HepG2 (cell line): ENCODE measurements around the gene DDX19B. TPM values are rescaled to one million over a fixed set of nuclear protein-coding genes. Genes with fewer than 3 reads are reported as not detected.

Experiments used
- BATF2 ChIP-seq: sonication (generic); formaldehyde crosslinking; IDR thresholded peaks from 2 replicates; pipeline ENCODE4 v1.8.0; 2022; ENCODE audit warnings: mild to moderate bottlenecking, missing genetic modification reagents, moderate library complexity
- CREM ChIP-seq, 2 experiments: sonication (generic) in 1 of 2; formaldehyde crosslinking in 1 of 2; IDR thresholded peaks; 2 replicates each; pipeline versions ENCODE4 v1.4.0 to v1.6.1; 2016 to 2020; ENCODE audit warnings: antibody characterized with exemption in 1 of 2, mild to moderate bottlenecking in 1 of 2, missing genetic modification reagents in 1 of 2
- FOXK2 ChIP-seq: fragments of 450-650 bp; IDR thresholded peaks from 2 replicates; pipeline ENCODE4 v1.6.1; 2016
- HDAC2 ChIP-seq: sonication (generic); formaldehyde crosslinking; IDR thresholded peaks from 2 replicates; pipeline ENCODE4 v1.4.0; 2020; ENCODE audit warnings: missing genetic modification reagents
- HNRNPL ChIP-seq: fragments of 200-400 bp; formaldehyde crosslinking; IDR thresholded peaks from 2 replicates; pipeline ENCODE4 v1.6.1; 2017; ENCODE audit warnings: mild to moderate bottlenecking, low read depth, low read length
- NCOA2 ChIP-seq: sonication (generic); formaldehyde crosslinking; IDR thresholded peaks from 2 replicates; pipeline ENCODE4 v1.8.0; 2022; ENCODE audit warnings: inconsistent platforms
- PAX8 ChIP-seq: sonication (generic); formaldehyde crosslinking; IDR thresholded peaks from 2 replicates; pipeline ENCODE4 v1.8.0; 2022; ENCODE audit warnings: mild to moderate bottlenecking, missing genetic modification reagents, borderline replicate concordance
- PHF8 ChIP-seq: sonication (generic); formaldehyde crosslinking; IDR thresholded peaks from 2 replicates; pipeline ENCODE4 v1.5.0; 2020; ENCODE audit warnings: missing genetic modification reagents
- TBL1XR1 ChIP-seq: fragments of 150-350 bp; IDR thresholded peaks from 2 replicates; pipeline ENCODE4 v1.6.1; 2014; ENCODE audit warnings: borderline replicate concordance, low read length; ENCODE audit not compliant: partially characterized antibody
- YY1 ChIP-seq: IDR thresholded peaks from 2 replicates; pipeline ENCODE4 v1.6.1; 2011; ENCODE audit warnings: low read length, low read depth, moderate library complexity, mild to moderate bottlenecking; ENCODE audit not compliant: insufficient read depth, insufficient replicate concordance
- ZBTB26 ChIP-seq: IDR thresholded peaks from 2 replicates; pipeline ENCODE4 v1.6.1; 2016; ENCODE audit warnings: missing compliant biosample characterization, missing genetic modification reagents, borderline replicate concordance
- ZNF382 ChIP-seq: sonication (generic); formaldehyde crosslinking; IDR thresholded peaks from 2 replicates; pipeline ENCODE4 v1.5.0; 2020; ENCODE audit warnings: missing genetic modification reagents, mild to moderate bottlenecking, borderline replicate concordance
- ZNF558 ChIP-seq: sonication (generic); formaldehyde crosslinking; IDR thresholded peaks from 2 replicates; pipeline ENCODE4 v1.9.0; 2022; ENCODE audit warnings: mild to moderate bottlenecking, missing genetic modification reagents, borderline replicate concordance
- ZNF562 ChIP-seq: sonication (generic); formaldehyde crosslinking; IDR thresholded peaks from 2 replicates; pipeline ENCODE4 v1.8.0; 2022; ENCODE audit warnings: missing genetic modification reagents, borderline replicate concordance
- ZNF720 ChIP-seq: sonication (generic); formaldehyde crosslinking; IDR thresholded peaks from 2 replicates; pipeline ENCODE4 v1.4.0; 2020; ENCODE audit warnings: missing genetic modification reagents
- ZNF878 ChIP-seq: sonication (generic); formaldehyde crosslinking; IDR thresholded peaks from 2 replicates; pipeline ENCODE4 v1.8.1; 2023; ENCODE audit warnings: mild to moderate bottlenecking, missing genetic modification reagents, moderate library complexity
- polyA plus RNA-seq, 8 experiments: library from polyadenylated mRNA; depleted of rRNA in 3 of 8; stranded (reverse) in 7 of 8; unstranded in 1 of 8; fragments of >200 nt; fragmentation: Illumina TruSeq in 4 of 8; extraction: Trizol in 4 of 8; gene quantifications; 2 replicates each; pipeline versions ENCODE4 v1.2.1 to v1.2.3, GENCODE V29; 2011 to 2016; ENCODE audit warnings: low read depth in 4 of 8, missing spikeins in 1 of 8, mixed read lengths in 1 of 8; ENCODE audit not compliant: insufficient read depth in 1 of 8
- total RNA-seq, 5 experiments: library from RNA; depleted of rRNA; stranded (reverse); fragments of >200 nt; fragmentation: Illumina TruSeq; extraction: Trizol; gene quantifications; 2 replicates each; pipeline ENCODE4 v1.2.3, GENCODE V29; 2016; ENCODE audit warnings: low read depth in 1 of 5
- TF ChIP-seq, protein P1 (sequence below): sonication (generic); formaldehyde crosslinking; IDR thresholded peaks from 2 replicates; pipeline ENCODE4 v1.4.0; 2020; ENCODE audit warnings: missing genetic modification reagents
- TF ChIP-seq, protein P2 (sequence below): sonication (generic); formaldehyde crosslinking; IDR thresholded peaks from 2 replicates; pipeline ENCODE4 v1.8.0; 2022; ENCODE audit warnings: low read depth, missing genetic modification reagents
- TF ChIP-seq, protein P3 (sequence below): sonication (generic); formaldehyde crosslinking; IDR thresholded peaks from 2 replicates; pipeline ENCODE4 v1.5.0; 2020; ENCODE audit warnings: missing genetic modification reagents

Gene DDX19B
- total and polyA plus RNA-seq, 2 of the 13 experiments (the other 11 are each of a cell fraction or from before 2014, with no cell fraction given): 36.2 to 40.0 TPM

- TF ChIP-seq ZNF558 (CRISPR knock-in tag) (peak; percentile 41), ZBTB26 (CRISPR knock-in tag) (peak; percentile 80; the same call in 1 of the 2 replicates), BATF2 (peak; percentile 94), ZNF720 (0 out of 2 replicates have a peak, but pooled peaks have one; percentile 15), HDAC2 (peak; percentile 73), HNRNPL (peak; percentile 67; the same call in 1 of the 2 replicates), PAX8 (CRISPR knock-in tag) (peak; percentile 99; the same call in 1 of the 2 replicates), TBL1XR1 (no peak), PHF8 (peak; percentile 87), CREM (IDR thresholded peaks at IDR 0.05) (peak; percentile 72), CREM (CRISPR knock-in tag; IDR thresholded peaks at IDR 0.05) (no peak), YY1 (peak; percentile 84), ZNF878 (peak; percentile 99), ZNF382 (CRISPR knock-in tag) (no peak), NCOA2 (CRISPR knock-in tag) (peak; percentile 65), ZNF562 (CRISPR knock-in tag) (0 out of 2 replicates have a peak, but pooled peaks have one; percentile 59), FOXK2 (no peak)
- TF ChIP-seq, protein P1, sequence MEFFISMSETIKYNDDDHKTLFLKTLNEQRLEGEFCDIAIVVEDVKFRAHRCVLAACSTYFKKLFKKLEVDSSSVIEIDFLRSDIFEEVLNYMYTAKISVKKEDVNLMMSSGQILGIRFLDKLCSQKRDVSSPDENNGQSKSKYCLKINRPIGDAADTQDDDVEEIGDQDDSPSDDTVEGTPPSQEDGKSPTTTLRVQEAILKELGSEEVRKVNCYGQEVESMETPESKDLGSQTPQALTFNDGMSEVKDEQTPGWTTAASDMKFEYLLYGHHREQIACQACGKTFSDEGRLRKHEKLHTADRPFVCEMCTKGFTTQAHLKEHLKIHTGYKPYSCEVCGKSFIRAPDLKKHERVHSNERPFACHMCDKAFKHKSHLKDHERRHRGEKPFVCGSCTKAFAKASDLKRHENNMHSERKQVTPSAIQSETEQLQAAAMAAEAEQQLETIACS (CRISPR knock-in tag): no peak
- TF ChIP-seq, protein P2, sequence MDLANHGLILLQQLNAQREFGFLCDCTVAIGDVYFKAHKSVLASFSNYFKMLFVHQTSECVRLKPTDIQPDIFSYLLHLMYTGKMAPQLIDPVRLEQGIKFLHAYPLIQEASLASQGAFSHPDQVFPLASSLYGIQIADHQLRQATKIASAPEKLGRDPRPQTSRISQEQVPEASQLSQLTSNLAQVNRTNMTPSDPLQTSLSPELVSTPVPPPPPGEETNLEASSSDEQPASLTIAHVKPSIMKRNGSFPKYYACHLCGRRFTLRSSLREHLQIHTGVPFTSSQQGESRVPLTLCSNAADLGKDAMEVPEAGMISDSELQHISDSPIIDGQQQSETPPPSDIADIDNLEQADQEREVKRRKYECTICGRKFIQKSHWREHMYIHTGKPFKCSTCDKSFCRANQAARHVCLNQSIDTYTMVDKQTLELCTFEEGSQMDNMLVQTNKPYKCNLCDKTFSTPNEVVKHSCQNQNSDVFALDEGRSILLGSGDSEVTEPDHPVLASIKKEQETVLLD: peak; percentile 86
- TF ChIP-seq, protein P3, sequence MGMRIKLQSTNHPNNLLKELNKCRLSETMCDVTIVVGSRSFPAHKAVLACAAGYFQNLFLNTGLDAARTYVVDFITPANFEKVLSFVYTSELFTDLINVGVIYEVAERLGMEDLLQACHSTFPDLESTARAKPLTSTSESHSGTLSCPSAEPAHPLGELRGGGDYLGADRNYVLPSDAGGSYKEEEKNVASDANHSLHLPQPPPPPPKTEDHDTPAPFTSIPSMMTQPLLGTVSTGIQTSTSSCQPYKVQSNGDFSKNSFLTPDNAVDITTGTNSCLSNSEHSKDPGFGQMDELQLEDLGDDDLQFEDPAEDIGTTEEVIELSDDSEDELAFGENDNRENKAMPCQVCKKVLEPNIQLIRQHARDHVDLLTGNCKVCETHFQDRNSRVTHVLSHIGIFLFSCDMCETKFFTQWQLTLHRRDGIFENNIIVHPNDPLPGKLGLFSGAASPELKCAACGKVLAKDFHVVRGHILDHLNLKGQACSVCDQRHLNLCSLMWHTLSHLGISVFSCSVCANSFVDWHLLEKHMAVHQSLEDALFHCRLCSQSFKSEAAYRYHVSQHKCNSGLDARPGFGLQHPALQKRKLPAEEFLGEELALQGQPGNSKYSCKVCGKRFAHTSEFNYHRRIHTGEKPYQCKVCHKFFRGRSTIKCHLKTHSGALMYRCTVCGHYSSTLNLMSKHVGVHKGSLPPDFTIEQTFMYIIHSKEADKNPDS (CRISPR knock-in tag): no peak; the same call in 1 of the 2 replicates
These were observed 82.1 kb downstream of the DDX19B start (continued) for GRCh38 chr16:70380919-70381603.
